HEK293 (cell line): ENCODE results near the gene TCEAL5.

Experiments
- CTCF ChIA-PET: fragments of 350-600 bp; formaldehyde crosslinking; extraction: SDS; loops from one replicate; lab custom pipeline; 2021; ENCODE audit warnings: antibody characterized with exemption; lab: Yijun Ruan, JAX
- POLR2A ChIA-PET: fragments of 300-600 bp; formaldehyde crosslinking; extraction: SDS; loops from one replicate; lab custom pipeline; 2020; ENCODE audit warnings: antibody characterized with exemption, inconsistent platforms; lab: Yijun Ruan, JAX
- H3K27ac ChIP-seq: fragments of 200-500 bp; sonication (Bioruptor generic); 2 replicates; pipeline ENCODE4 v1.5.1; 2014; ENCODE audit warnings: low read depth, low read length, control low read depth, inconsistent platforms; ENCODE audit errors: extremely low read depth
- H3K36me3 ChIP-seq, 2 experiments: fragments of 200-500 bp in 1 of 2; sonication (Bioruptor generic) in 1 of 2; 1 replicate in 1 of 2; 2 replicates in 1 of 2; pipeline ENCODE4 v1.5.1; 2014 to 2017; ENCODE audit warnings: inconsistent platforms in 2 of 2, low read length in 2 of 2; ENCODE audit not compliant: control insufficient read depth in 2 of 2, insufficient read depth in 1 of 2
- H3K4me1 ChIP-seq: fragments of 200-500 bp; sonication (Bioruptor generic); 2 replicates; pipeline ENCODE4 v1.5.1; 2014; ENCODE audit warnings: mild to moderate bottlenecking, low read length, inconsistent platforms; ENCODE audit not compliant: control insufficient read depth, insufficient read depth
- H3K4me3 ChIP-seq: 2 replicates; pipeline ENCODE4 v1.5.1; 2011; ENCODE audit warnings: low read depth, mild to moderate bottlenecking, control low read depth, low read length, moderate library complexity
- H3K9me3 ChIP-seq: fragments of 200-500 bp; sonication (Bioruptor generic); 2 replicates; pipeline ENCODE4 v1.5.1; 2014; ENCODE audit warnings: low read depth, low read length, inconsistent platforms; ENCODE audit not compliant: control insufficient read depth, insufficient read depth
- BCL11A ChIP-seq: fragments of 450-650 bp; formaldehyde crosslinking; IDR thresholded peaks from 2 replicates; pipeline ENCODE4 v1.5.1; 2016; ENCODE audit warnings: low read depth, missing biosample characterization, missing genetic modification characterization
- BCL6B ChIP-seq: fragments of 450-650 bp; formaldehyde crosslinking; IDR thresholded peaks from 2 replicates; pipeline ENCODE4 v1.5.1; 2017; ENCODE audit warnings: missing biosample characterization, missing genetic modification characterization
- MYNN ChIP-seq: fragments of 450-650 bp; formaldehyde crosslinking; IDR thresholded peaks from 2 replicates; pipeline ENCODE4 v1.5.1; 2016; ENCODE audit warnings: missing biosample characterization, missing genetic modification characterization, borderline replicate concordance
- SP2 ChIP-seq: fragments of 450-650 bp; formaldehyde crosslinking; IDR thresholded peaks from 2 replicates; pipeline ENCODE4 v1.5.1; 2016; ENCODE audit warnings: missing biosample characterization, missing genetic modification characterization
- SP3 ChIP-seq: fragments of 450-650 bp; formaldehyde crosslinking; IDR thresholded peaks from 2 replicates; pipeline ENCODE4 v1.5.1; 2016; ENCODE audit warnings: missing biosample characterization, missing genetic modification characterization
- ZBTB10 ChIP-seq: fragments of 450-650 bp; formaldehyde crosslinking; IDR thresholded peaks from 2 replicates; pipeline ENCODE4 v1.5.1; 2016; ENCODE audit warnings: missing biosample characterization, missing genetic modification characterization
- ZBTB20 ChIP-seq: fragments of 450-650 bp; formaldehyde crosslinking; IDR thresholded peaks from 2 replicates; pipeline ENCODE4 v1.5.1; 2016; ENCODE audit warnings: missing biosample characterization, missing genetic modification characterization
- ZBTB44 ChIP-seq: fragments of 450-650 bp; IDR thresholded peaks from 2 replicates; pipeline ENCODE4 v1.5.1; 2018; ENCODE audit warnings: missing biosample characterization, mild to moderate bottlenecking, missing genetic modification characterization
- ZBTB8A ChIP-seq: fragments of 450-650 bp; formaldehyde crosslinking; IDR thresholded peaks from 2 replicates; pipeline ENCODE4 v1.5.1; 2016; ENCODE audit warnings: missing biosample characterization, missing genetic modification characterization
- ZNF140 ChIP-seq: fragments of 450-650 bp; formaldehyde crosslinking; IDR thresholded peaks from 2 replicates; pipeline ENCODE4 v1.5.1; 2016; ENCODE audit warnings: missing biosample characterization, missing genetic modification characterization
- ZNF175 ChIP-seq: fragments of 450-650 bp; formaldehyde crosslinking; IDR thresholded peaks from 2 replicates; pipeline ENCODE4 v1.5.1; 2016; ENCODE audit warnings: missing biosample characterization, missing genetic modification characterization
- ZNF2 ChIP-seq: fragments of 450-650 bp; formaldehyde crosslinking; IDR thresholded peaks from 2 replicates; pipeline ENCODE4 v1.5.1; 2016; ENCODE audit warnings: missing biosample characterization, missing genetic modification characterization
- ZNF311 ChIP-seq: fragments of 450-650 bp; formaldehyde crosslinking; IDR thresholded peaks from 2 replicates; pipeline ENCODE4 v1.5.1; 2017; ENCODE audit warnings: missing biosample characterization, missing genetic modification characterization, borderline replicate concordance
- ZNF513 ChIP-seq: fragments of 450-650 bp; IDR thresholded peaks from 2 replicates; pipeline ENCODE4 v1.5.1; 2018; ENCODE audit warnings: missing biosample characterization, missing genetic modification characterization
- ZNF560 ChIP-seq: fragments of 450-650 bp; formaldehyde crosslinking; IDR thresholded peaks from 2 replicates; pipeline ENCODE4 v1.5.1; 2017; ENCODE audit warnings: missing biosample characterization, missing genetic modification characterization, borderline replicate concordance
- ZNF571 ChIP-seq: fragments of 450-650 bp; formaldehyde crosslinking; IDR thresholded peaks from 2 replicates; pipeline ENCODE4 v1.5.0; 2017; ENCODE audit warnings: missing biosample characterization, missing genetic modification characterization
- ZNF610 ChIP-seq: fragments of 450-650 bp; formaldehyde crosslinking; IDR thresholded peaks from 2 replicates; pipeline ENCODE4 v1.5.1; 2016; ENCODE audit warnings: missing biosample characterization, missing genetic modification characterization, borderline replicate concordance
- ZNF623 ChIP-seq: fragments of 450-650 bp; formaldehyde crosslinking; IDR thresholded peaks from 2 replicates; pipeline ENCODE4 v1.5.1; 2016; ENCODE audit warnings: missing biosample characterization, missing genetic modification characterization
- ZNF629 ChIP-seq: fragments of 450-650 bp; formaldehyde crosslinking; IDR thresholded peaks from 2 replicates; pipeline ENCODE4 v1.5.1; 2017; ENCODE audit warnings: missing biosample characterization, missing genetic modification characterization
- ZNF654 ChIP-seq: fragments of 450-650 bp; formaldehyde crosslinking; IDR thresholded peaks from 2 replicates; pipeline ENCODE4 v1.5.1; 2016; ENCODE audit warnings: low read depth, missing biosample characterization, missing genetic modification characterization
- ZNF768 ChIP-seq: fragments of 450-650 bp; formaldehyde crosslinking; IDR thresholded peaks from 2 replicates; pipeline ENCODE4 v1.5.1; 2018; ENCODE audit warnings: missing biosample characterization, mild to moderate bottlenecking, missing genetic modification characterization
- ZSCAN30 ChIP-seq: fragments of 450-650 bp; IDR thresholded peaks from 2 replicates; pipeline ENCODE4 v1.5.1; 2018; ENCODE audit warnings: missing biosample characterization, mild to moderate bottlenecking, missing genetic modification characterization, moderate library complexity

Gene TCEAL5

GRCh38 chrX:103250977-103251376 lies 25.6 kb downstream of the TCEAL5 start:
- H3K4me1 ChIP-seq = no peaks in the 10 kb centered on the region
- CTCF ChIA-PET = interaction anchor here (0.7 to 1.3 kb wide), 3 partner anchors 23 to 247 kb away, joined by 4 read pairs; no protein-coding TSS in a partner anchor
- H3K9me3 ChIP-seq = no peaks in the 10 kb centered on the region
- H3K4me3 ChIP-seq = no peak overlapping the region
- TF ChIP-seq ZBTB10 (tag by site-specific recombination) (no peak), SP2 (tag by site-specific recombination) (peak; percentile 19)
- TF ChIP-seq, all 188 proteins: peak for 1
- POLR2A ChIA-PET = no interaction called here
- H3K27ac ChIP-seq = no peak overlapping the region
- H3K36me3 ChIP-seq = peaks cover 0 to 16% of the 10 kb centered on the region in 2 experiments; a peak in 1 of 3 replicates

GRCh38 chrX:103249805-103250204 lies 26.7 kb downstream of the TCEAL5 start:
- CTCF ChIA-PET = interaction anchor here (0.7 to 1.0 kb wide), 3 partner anchors 9 to 91 kb away, joined by 3 to 6 read pairs (median 3); no protein-coding TSS in a partner anchor

GRCh38 chrX:103248553-103248952 lies 28.0 kb downstream of the TCEAL5 start:
- TF ChIP-seq ZNF768 (no peak), ZSCAN30 (tag by site-specific recombination) (no peak), ZNF654 (peak; percentile 27), ZBTB8A (tag by site-specific recombination) (no peak), ZNF175 (tag by site-specific recombination) (no peak), ZNF629 (tag by site-specific recombination) (no peak), BCL11A (tag by site-specific recombination) (no peak)
- TF ChIP-seq, all 188 proteins: peak for 1
- CTCF ChIA-PET = interaction anchor here (0.6 to 1.2 kb wide), 7 partner anchors 37 to 614 kb away, joined by 3 to 7 read pairs (median 4); no protein-coding TSS in a partner anchor

More at GRCh38 chrX:103249805-103250204, 26.7 kb downstream of the TCEAL5 start:
- POLR2A ChIA-PET = no interaction called here
- H3K27ac ChIP-seq = no peak overlapping the region
- H3K9me3 ChIP-seq = no peaks in the 10 kb centered on the region
- no peaks in the 10 kb centered on the region for H3K4me1 ChIP-seq
- peaks cover 0 to 16% of the 10 kb centered on the region in 2 experiments; a peak in 1 of 3 replicates for H3K36me3 ChIP-seq
- TF ChIP-seq ZNF513 (tag by site-specific recombination) (peak; percentile 90), ZNF2 (tag by site-specific recombination) (no peak)
- TF ChIP-seq, all 188 proteins: peak for 1
- no peak overlapping the region for H3K4me3 ChIP-seq

GRCh38 chrX:103240155-103240554 lies 36.4 kb downstream of the TCEAL5 start:
- Histone ChIP-seq H3K27ac (no peak overlapping the region), H3K9me3 (no peaks in the 10 kb centered on the region), H3K4me3 (no peak overlapping the region), H3K4me1 (no peaks in the 10 kb centered on the region), H3K36me3 (no peaks in the 10 kb centered on the region)
- ChIA-PET POLR2A (no interaction called here), CTCF (interaction anchor here (0.9 kb wide), 1 partner anchor 9 kb away, joined by 6 read pairs; no protein-coding TSS in a partner anchor)
- TF ChIP-seq ZNF623 (tag by site-specific recombination) (no peak), ZNF140 (no peak), ZNF610 (tag by site-specific recombination) (no peak), ZBTB44 (tag by site-specific recombination) (no peak), BCL6B (tag by site-specific recombination) (no peak), ZNF311 (tag by site-specific recombination) (no peak), ZNF560 (tag by site-specific recombination) (no peak), ZBTB20 (tag by site-specific recombination) (no peak), MYNN (tag by site-specific recombination) (no peak), ZNF571 (tag by site-specific recombination) (no peak), SP3 (tag by site-specific recombination) (no peak)

More at GRCh38 chrX:103248553-103248952, 28.0 kb downstream of the TCEAL5 start:
- Histone ChIP-seq H3K27ac (no peak overlapping the region), H3K4me3 (no peak overlapping the region), H3K9me3 (no peaks in the 10 kb centered on the region), H3K36me3 (peaks cover 0 to 14% of the 10 kb centered on the region in 2 experiments; a peak in 1 of 3 replicates), H3K4me1 (no peaks in the 10 kb centered on the region)
- POLR2A ChIA-PET = no interaction called here
